Right ventricle myocardium inferior (tissue), 1 donor: ENCODE measurements around the gene PDF. TPM values are rescaled to one million over a fixed set of nuclear protein-coding genes. Genes with fewer than 3 reads are reported as not detected.

ENCODE experiments used
- ATAC-seq: fragments of 200-7000 bp; cut with Tn5 transposase; one replicate; pipeline ENCODE4 v1.9.1; 2020; ENCODE audit warnings: mild to moderate bottlenecking, moderate library complexity
- DNase-seq: peaks from one replicate; pipeline ENCODE4 v3.0.0; 2021; ENCODE audit errors: missing footprints
- intact Hi-C: fragments of 100-400 bp; cut with DNase I; formaldehyde crosslinking; loops from one replicate; pipeline ENCODE4 v1.11.0; 2022
- total RNA-seq: library from RNA; stranded (reverse); fragmentation: NEBNext Ultra II Directional; extraction: Animal tissue kit (Norgen Biotek cat#: 25700); gene quantifications from one replicate; pipeline ENCODE4 v1.2.1, GENCODE V29; 2021
- donor health status: DM: no; HTN: yes; CAD: no; lungs with severe emphysema.

The PDF gene
- total RNA-seq, 1 donor from 2014 or later: 5.2 TPM

DNA sequence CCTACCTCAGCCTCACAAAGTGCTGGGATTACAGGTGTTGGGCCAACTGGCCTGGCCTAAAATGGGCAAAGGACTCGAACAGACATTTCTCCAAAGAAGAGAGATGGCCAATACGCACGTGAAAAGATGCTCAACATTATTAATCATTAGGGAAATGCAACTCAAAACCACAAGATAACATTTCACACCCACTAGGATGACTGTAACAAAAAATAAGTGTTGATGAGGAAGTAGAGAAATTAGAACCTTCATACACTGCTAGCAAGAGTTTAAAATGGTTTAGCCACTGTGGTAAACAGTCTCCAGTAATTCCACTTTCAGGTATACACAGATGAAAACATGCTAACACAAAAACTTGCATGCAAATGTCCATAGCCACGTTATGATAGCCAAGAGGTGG lies 15.5 kb upstream of the PDF start:
- intact Hi-C loops: no loop called here
- ATAC-seq (no peak), DNase-seq (no peak)

GRCh38 chr16:69344171-69344570 lies 13.8 kb upstream of the PDF start:
- intact Hi-C loops: loop anchor here (5.0 kb wide), 1 partner anchor 38 kb away; no protein-coding TSS in a partner anchor
- ATAC-seq (no peak), DNase-seq (no peak)

- intact Hi-C loops: loop anchor here (5.0 kb wide), 1 partner anchor 42 kb away; no protein-coding TSS in a partner anchor
- ATAC-seq (no peak), DNase-seq (no peak)
Observed at GRCh38 chr16:69340095-69340644, 9.8 kb upstream of the PDF start.

GRCh38 chr16:69339289-69340094 lies 9.1 kb upstream of the PDF start, which contains the start of the genes COG8 and NIP7:
Gene COG8 (minus strand): TSS chr16:69339564. CDS start chr16:69339552, 12 bp downstream.
Gene NIP7 (plus strand): TSS chr16:69339772. CDS start chr16:69339830, 58 bp downstream.
- intact Hi-C loops: loop anchor here (5.0 kb wide), 1 partner anchor 43 kb away; no protein-coding TSS in a partner anchor
- DNase-seq (peak; percentile 97), ATAC-seq (peak; percentile 99)

DNA sequence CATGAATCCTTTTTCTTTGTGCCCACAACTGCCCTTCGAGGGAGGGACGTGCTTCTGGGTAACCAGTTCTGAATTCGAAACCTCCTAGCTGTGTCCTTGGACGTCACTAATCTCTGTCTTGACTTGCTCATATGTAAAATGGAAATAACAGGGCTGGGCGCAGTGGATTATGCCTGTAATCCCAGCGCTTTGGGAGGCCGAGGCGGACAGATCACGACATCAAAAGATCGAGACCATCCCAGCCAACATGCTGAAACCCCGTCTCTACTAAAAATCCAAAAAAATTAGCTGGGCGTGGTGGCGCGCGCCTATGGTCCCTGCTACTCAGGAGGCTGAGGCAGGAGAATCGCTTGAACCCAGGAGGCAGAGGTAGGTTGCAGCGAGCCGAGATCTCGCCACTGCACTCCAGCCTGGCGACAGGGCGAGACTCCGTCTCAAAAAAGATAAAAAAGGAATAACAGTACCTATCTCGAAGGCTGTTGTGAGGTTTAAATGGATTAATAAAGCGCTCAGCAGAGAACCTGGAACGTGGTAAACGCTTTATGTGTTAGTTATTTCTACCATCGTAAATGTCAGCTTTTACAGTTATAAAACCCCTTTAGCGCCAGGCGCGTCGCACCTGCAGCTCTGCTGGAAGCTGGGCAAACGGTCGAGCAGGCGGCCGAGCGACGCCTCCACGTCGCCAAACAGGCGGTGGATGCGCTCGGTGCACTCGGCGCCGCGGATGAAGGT lies 8.3 kb upstream of the PDF start:
- no peak for ATAC-seq
- DNase-seq: peak; percentile 86
- intact Hi-C loops: no loop called here

DNA sequence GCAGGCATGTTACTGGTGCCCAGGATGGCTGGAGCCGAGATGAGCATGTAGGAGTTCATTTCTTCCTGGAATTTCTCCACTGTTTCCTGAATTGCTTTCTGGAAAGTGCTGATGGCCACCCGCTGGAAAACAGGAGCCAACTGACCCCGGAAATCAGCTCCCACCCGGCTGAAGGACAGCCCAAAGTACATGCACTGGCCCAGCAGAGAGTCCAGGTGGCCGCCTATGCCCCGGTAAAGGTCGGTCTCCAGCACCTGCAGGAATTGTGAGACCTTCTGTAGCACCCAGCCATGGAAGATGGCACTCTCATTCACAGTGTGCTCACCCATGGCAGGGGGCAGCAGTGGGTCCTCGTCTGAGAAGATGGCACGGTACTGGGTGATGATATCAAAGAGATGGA lies 4.3 kb upstream of the PDF start:
- intact Hi-C loops: no loop called here
- DNase-seq (no peak), ATAC-seq (no peak)

- DNase-seq: no peak
- peak; percentile 11 for ATAC-seq
- intact Hi-C loops: no loop called here
Observed at GRCh38 chr16:69329369-69330285, 761 bp downstream of the PDF start.

DNA sequence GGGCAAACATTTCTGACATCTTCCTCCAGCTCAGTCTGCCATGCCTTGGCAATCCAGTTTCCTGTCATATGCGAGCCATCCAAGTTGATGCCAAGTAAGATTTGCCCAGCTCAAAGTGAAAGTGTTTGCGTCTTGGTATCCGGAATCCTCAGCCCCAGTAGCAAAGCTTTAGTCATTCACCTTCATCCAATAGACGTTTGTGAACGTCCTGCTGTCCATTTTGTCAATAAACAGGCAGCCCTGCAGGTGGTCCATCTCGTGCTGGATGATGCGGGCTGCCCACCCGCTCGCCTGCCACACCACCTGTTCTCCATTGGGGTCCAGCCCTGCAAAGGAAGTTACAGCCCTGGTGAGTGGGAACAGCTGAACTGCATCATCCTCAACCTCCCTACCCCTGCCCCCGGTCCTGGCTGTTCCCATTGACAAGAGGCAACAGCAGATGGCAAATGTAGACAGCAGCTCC lies 1.5 kb downstream of the PDF start:
- DNase-seq (no peak), ATAC-seq (no peak)
- intact Hi-C loops: no loop called here

GRCh38 chr16:69327585-69328310 lies 2.6 kb downstream of the PDF start:
- ATAC-seq: no peak
- DNase-seq: no peak
- intact Hi-C loops: no loop called here

GRCh38 chr16:69326172-69326873 lies 4.1 kb downstream of the PDF start:
- ATAC-seq: no peak
- intact Hi-C loops: no loop called here
- DNase-seq: no peak

DNA sequence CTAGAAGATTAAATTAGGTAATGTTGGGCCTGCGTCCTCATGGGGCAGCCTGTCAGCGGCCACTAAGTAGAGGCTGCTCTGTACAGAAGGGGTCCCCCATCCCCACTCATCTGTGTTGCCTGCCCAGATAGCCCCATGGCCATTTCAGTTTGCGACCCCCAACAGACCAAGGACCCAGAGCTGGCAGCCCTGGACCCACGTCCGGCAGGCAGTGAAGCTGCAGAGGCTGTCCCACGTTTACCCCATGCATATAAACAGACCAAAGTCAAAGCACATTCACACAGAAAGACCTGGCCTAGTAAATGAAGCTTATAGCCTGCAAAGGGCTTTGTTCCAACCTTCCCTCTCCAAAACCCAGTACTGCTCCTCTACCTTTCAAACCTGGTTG lies 4.6 kb downstream of the PDF start:
- DNase-seq (no peak), ATAC-seq (no peak)
- intact Hi-C loops: no loop called here

DNA sequence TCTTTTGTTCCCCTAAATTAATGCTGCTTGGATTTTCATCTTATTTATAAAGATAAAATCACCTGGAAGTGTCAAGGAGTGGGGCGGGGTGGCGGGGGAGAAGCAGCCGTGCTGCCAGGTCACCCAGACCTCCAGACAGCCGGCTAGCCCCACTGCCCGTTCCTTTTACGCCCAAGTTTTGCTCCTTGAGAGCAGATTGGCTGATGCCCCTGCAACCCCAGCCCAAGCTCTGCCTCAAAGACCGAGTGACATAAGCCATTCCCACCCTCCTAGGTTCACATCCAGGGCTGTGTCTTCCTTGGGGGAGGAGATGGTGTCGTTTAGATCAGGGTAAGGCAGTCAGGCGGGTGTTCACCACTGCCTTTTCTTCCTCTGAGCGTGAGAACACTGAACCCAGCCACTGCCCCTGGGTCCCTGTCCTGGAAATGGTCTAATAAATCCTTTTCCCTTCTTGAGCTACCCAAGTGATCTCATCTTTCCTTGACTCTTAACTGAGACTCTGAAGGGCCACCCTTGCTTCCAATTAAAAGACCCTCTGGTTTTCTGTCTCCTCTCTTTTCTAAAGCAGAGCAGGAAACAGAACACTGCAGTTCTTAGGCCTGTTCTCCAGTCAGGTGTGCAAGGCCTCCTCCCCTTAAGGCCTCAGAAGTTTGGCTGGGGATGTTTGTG lies 5.7 kb downstream of the PDF start:
- no peak for ATAC-seq
- intact Hi-C loops: no loop called here
- no peak for DNase-seq

GRCh38 chr16:69324013-69324531 lies 6.3 kb downstream of the PDF start:
- DNase-seq (peak; percentile 86), ATAC-seq (peak; percentile 59)
- intact Hi-C loops: no loop called here

DNA sequence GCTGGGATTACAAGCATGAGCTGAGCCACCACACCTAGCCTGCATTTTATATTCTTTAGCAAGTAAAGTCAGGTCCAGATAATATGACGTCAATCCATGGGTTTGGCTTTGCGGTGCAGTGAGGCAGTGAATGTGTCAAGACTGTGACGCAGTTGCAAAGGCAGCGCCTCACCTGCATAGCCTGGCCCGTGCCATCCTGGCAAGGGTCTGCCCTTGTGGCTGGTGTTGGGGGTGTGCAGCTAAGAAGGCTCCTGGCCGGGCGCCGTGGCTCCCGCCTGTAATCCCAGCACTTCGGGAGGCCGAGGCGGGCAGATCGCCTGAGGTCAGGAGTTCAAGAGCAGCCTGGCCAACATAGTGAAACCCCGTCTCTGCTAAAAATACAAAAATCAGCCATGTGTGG lies 7.0 kb downstream of the PDF start:
- ATAC-seq: no peak
- DNase-seq: no peak
- intact Hi-C loops: no loop called here

- DNase-seq: no peak
- intact Hi-C loops: no loop called here
- no peak for ATAC-seq
Observed at GRCh38 chr16:69322343-69322742, 8.0 kb downstream of the PDF start.

DNA sequence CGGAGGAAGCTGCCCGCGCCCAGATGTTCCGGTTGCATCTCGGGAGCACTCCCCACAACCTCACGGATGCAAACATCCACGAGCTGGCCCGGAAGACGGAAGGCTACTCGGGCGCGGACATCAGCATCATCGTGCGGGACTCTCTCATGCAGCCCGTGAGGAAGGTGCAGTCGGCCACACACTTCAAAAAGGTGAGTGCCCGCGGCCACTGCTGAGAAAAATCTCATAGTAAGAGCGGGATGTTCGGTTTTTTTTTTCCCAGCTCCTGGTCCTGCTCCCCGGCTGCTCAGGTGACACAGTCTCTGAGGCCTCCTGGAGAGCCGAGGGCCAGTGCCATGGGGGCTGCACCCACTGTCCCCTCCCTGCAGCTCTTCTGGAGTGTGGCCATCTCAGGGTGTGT lies 9.3 kb downstream of the PDF start:
- intact Hi-C loops: no loop called here

DNA sequence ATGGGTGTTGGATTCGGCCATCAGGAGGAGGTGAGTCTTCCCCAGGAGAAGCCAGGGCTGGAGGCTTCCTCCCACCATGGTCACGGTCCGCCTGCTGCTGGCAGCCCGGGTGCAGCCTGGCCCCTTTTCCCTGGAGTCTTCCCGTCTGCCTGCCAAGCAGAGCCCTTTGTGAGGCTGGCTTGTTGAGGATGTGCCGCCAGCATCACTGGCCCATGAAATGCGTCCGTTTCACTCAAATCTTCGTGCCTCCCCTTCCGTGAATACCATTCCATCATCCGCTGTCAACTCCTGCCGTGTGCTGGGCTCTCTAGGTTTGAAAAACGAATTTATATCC lies 9.7 kb downstream of the PDF start:
- DNase-seq: no peak
- intact Hi-C loops: no loop called here
- no peak for ATAC-seq

More for the DNA sequence above, 9.3 kb downstream of the PDF start:
- ATAC-seq: no peak
- no peak for DNase-seq
